ENCODE data around the gene OR1F1. TPM values are rescaled to one million over a fixed set of nuclear protein-coding genes. Genes with fewer than 3 reads are reported as not detected.

The OR1F1 gene
- total and polyA plus RNA-seq, 9 of the 15 experiments (the other 6 are each of a cell fraction or from before 2014, with no cell fraction given) = 0.15 to 0.61 (median 0.35) TPM; not detected in 3

GRCh38 chr16:3152277-3152990, 35.6 kb upstream of the OR1F1 start (continued):
- TF ChIP-seq NR1H2 (CRISPR knock-in tag; IDR thresholded peaks at IDR 0.05) (peak; percentile 91; the same call in 1 of the 2 replicates), MAFG (tag; conservative IDR thresholded peaks at IDR 0.05) (0 out of 2 replicates have a peak, but pooled peaks have one; percentile 17), CBX1 (IDR thresholded peaks at IDR 0.05; ENCODE audit: low read depth) (peak; percentile 49), NFIX (CRISPR knock-in tag; IDR thresholded peaks at IDR 0.05; ENCODE audit: low read depth) (no peak), EP300 (IDR thresholded peaks at IDR 0.05; ENCODE audit: low read length) (peak; percentile 80), LEF1 (IDR thresholded peaks at IDR 0.05) (peak; percentile 47; the same call in 1 of the 2 replicates), NFRKB (IDR thresholded peaks at IDR 0.05; ENCODE audit: low read depth) (0 out of 2 replicates have a peak, but pooled peaks have one; percentile 7), RCOR1 (IDR thresholded peaks at IDR 0.05; ENCODE audit: borderline replicate concordance in 1 of 2, low read depth in 2 of 2, low read length in 2 of 2) (peak; percentile 40 to 88; a peak in 2 of 4 replicates), VEZF1 (CRISPR knock-in tag; IDR thresholded peaks at IDR 0.05) (peak; percentile 60), CC2D1A (IDR thresholded peaks at IDR 0.05) (0 out of 2 replicates have a peak, but pooled peaks have one; percentile 24), ZNF584 (CRISPR knock-in tag; IDR thresholded peaks at IDR 0.05; ENCODE audit: low read depth) (no peak), RREB1 (CRISPR knock-in tag; IDR thresholded peaks at IDR 0.05) (0 out of 2 replicates have a peak, but pooled peaks have one; percentile 8), ZFX (CRISPR knock-in tag; IDR thresholded peaks at IDR 0.05) (peak; percentile 49; the same call in 1 of the 2 replicates), U2AF2 (optimal IDR thresholded peaks at IDR 0.05; ENCODE audit: low read depth, low read length) (no peak), BMI1 (IDR thresholded peaks at IDR 0.05; ENCODE audit: low read length) (0 out of 2 replicates have a peak, but pooled peaks have one; percentile 8), DACH1 (IDR thresholded peaks at IDR 0.05; ENCODE audit: partially characterized antibody) (peak; percentile 92), NCOA1 (IDR thresholded peaks at IDR 0.05; ENCODE audit: low read depth) (peak; percentile 19; the same call in 1 of the 2 replicates), MTA2 (IDR thresholded peaks at IDR 0.05; ENCODE audit: low read depth) (0 out of 2 replicates have a peak, but pooled peaks have one; percentile 30), JUNB (CRISPR knock-in tag; conservative IDR thresholded peaks at IDR 0.05) (no peak), NFYB (IDR thresholded peaks at IDR 0.05; ENCODE audit: extremely low read depth, insufficient read length) (no peak)
- TF ChIP-seq, protein P1, sequence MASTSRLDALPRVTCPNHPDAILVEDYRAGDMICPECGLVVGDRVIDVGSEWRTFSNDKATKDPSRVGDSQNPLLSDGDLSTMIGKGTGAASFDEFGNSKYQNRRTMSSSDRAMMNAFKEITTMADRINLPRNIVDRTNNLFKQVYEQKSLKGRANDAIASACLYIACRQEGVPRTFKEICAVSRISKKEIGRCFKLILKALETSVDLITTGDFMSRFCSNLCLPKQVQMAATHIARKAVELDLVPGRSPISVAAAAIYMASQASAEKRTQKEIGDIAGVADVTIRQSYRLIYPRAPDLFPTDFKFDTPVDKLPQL (IDR thresholded peaks at IDR 0.05; ENCODE audit: extremely low read depth, insufficient read length) = no peak
